ENCODE results near the gene CYB5A.

The CYB5A gene

GRCh38 chr18:74221081-74221480 is 70.7 kb downstream of the CYB5A start:
- in situ Hi-C loops (cut with MboI; ENCODE audit: low sequenced_read_pairs), result no loop called here

GRCh38 chr18:74219056-74219455 is 72.7 kb downstream of the CYB5A start:
- in situ Hi-C loops (cut with MboI; ENCODE audit: low sequenced_read_pairs), result no loop called here

DNA sequence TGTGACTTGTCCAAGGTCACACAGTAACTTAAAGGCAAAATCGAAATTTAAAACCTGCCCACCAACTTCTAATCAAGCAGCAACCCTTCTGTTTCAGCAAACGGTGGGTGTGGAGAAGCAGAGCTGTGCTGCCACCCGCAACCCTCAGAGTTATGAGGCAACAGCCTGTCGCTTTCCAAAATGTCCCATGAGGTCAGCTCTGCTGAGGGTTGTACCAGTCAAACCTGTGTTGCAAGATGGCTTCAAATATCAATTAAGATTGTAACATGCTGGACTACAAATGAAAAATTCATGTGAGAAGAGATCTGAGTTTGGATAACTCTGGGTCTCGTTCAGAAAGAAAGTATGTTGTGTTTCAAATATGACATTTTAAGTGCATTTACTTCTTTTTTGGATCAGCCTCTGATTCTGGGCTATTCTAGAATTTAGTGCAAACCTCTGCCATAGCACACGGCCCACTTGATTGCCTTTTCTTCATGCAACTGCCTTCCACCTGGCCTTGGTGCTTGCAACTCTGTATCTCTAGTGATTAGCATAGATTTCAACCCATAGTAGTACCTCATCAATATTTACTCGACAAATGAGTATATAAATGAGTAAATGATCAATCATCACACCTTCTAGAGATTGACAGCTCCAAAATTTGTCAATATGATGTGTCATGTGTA is 74.2 kb downstream of the CYB5A start:
- in situ Hi-C loops (cut with MboI; ENCODE audit: low sequenced_read_pairs), result no loop called here

GRCh38 chr18:74216661-74217110 is 75.1 kb downstream of the CYB5A start:
- in situ Hi-C loops (cut with MboI; ENCODE audit: low sequenced_read_pairs), result no loop called here

GRCh38 chr18:74215863-74216262 is 75.9 kb downstream of the CYB5A start:
- in situ Hi-C loops (cut with MboI; ENCODE audit: low sequenced_read_pairs), result no loop called here

DNA sequence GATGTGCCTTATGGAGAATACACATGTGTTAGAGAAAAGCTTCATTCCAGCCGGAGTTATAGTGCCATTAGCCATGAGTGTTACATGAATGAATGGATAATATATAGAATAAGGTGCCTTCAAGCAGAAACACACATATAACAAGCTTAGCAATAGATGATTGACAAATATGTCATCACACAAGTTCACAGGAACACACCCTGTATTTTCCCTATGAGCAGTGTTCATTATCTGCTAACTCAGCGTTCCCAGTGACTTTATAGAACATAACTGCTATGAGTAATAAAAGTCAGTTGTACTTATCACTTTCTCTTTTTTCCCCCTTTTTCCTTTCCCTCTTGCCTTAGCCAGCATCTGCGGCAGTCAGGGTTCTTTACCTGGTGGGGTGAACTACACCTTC is 78.3 kb downstream of the CYB5A start:
- in situ Hi-C loops (cut with MboI; ENCODE audit: low sequenced_read_pairs), result no loop called here

DNA sequence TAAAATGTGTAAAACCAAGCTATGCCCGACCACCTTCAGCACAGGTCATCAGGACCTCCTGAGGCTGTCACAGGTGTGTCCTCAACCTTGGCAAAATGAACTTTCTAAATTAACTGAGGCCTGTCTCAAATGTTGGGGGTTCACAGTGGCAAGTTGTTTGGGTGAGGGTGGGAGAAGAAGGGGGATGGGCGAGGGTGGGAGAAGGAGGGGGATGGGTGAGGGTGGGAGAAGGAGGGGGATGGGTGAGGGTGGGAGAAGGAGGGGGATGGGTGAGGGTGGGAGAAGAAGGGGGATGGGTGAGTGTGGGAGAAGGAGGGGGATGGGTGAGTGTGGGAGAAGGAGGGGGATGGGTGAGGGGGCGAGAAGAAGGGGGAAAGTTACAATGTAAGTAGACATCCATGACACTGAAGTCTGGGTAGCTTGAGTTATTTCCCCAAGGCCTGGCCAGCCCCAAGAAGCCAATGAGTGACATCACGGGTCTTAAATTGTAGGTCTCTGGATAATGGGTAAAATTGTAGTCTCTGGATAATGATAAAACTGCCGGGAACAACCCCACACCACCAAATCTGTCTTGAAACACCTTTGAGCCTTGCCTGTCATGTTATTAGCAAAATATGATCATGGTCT is 87.1 kb downstream of the CYB5A start:
- in situ Hi-C loops (cut with MboI; ENCODE audit: low sequenced_read_pairs), result no loop called here

DNA sequence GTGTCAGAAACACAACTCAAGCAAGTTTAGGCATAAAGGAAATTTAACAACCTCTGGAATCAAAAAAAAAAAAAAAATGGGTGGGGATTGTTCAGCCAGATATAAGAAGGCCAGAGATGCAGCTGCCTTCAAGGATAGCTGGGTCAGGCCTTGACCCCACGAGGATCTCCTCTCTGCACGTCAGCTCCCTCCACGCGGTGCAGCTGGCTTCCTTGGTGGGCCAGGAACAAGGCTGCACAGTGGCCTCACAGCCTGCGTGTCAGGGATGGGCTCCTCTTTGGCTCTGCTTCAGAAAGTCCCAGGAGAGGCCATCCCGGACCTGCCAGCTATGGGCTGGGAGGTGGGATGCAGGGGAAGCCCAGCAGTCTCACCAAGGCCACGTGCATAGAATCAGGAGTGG is 88.0 kb downstream of the CYB5A start:
- in situ Hi-C loops (cut with MboI; ENCODE audit: low sequenced_read_pairs), result no loop called here
